Pancreas (tissue), 10 donors: ENCODE results near the gene CLIP2. TPM values are rescaled to one million over a fixed set of nuclear protein-coding genes. Genes with fewer than 3 reads are reported as not detected.

ENCODE experiments used
- ATAC-seq, 4 donors: fragments of 200-7000 bp; cut with Tn5 transposase; one replicate each; pipeline versions ENCODE4 v1.8.0 to v1.9.1; 2020; ENCODE audit warnings: mild to moderate bottlenecking in 4 of 4, moderate library complexity in 4 of 4
- DNase-seq, 6 donors: peaks; one replicate each; pipeline ENCODE4 v3.0.0-alpha.2; 2020
- FAIRE-seq: peaks from 2 replicates; lab custom pipeline; 2012; peaks lifted over from hg19 to GRCh38; lab: Jason Lieb, UNC
- H3K27ac ChIP-seq, 4 donors: fragments of 200-600 bp; sonication (generic); 1 replicate in 3 of 4; 2 replicates in 1 of 4; pipeline versions ENCODE4 v1.5.0 to v1.8.0; 2020
- H3K27me3 ChIP-seq, 4 donors: fragments of 200-600 bp; one replicate each; pipeline ENCODE4 v1.8.0; 2021
- H3K36me3 ChIP-seq, 3 donors: fragments of 200-600 bp; sonication (generic) in 1 of 3; one replicate each; pipeline versions ENCODE4 v1.5.0 to v1.8.0; 2020 to 2021
- H3K4me1 ChIP-seq, 3 donors: fragments of 200-600 bp; one replicate each; pipeline ENCODE4 v1.8.0; 2021
- H3K4me3 ChIP-seq, 4 donors: fragments of 200-600 bp; sonication (generic) in 2 of 4; one replicate each; pipeline versions ENCODE4 v1.5.0 to v1.8.0; 2020 to 2021
- H3K9me3 ChIP-seq, 4 donors: fragments of 200-600 bp; one replicate each; pipeline ENCODE4 v1.8.0; 2021
- CTCF ChIP-seq, 4 donors: fragments of 200-600 bp; sonication (generic) in 3 of 4; IDR thresholded peaks; one replicate each; pipeline versions ENCODE4 v1.5.0 to v1.8.0; 2021; ENCODE audit warnings: antibody characterized with exemption in 4 of 4
- WGBS, 2 donors: extraction: QIAGEN DNeasy Blood & Tissue Kit; methylation state at CpG; one replicate each; pipeline ENCODE4 v1.1.7; 2013; 5-methylcytosine and 5-hydroxymethylcytosine counted together
- intact Hi-C, 3 donors: fragments of 100-400 bp; cut with DNase I; formaldehyde crosslinking; loops; one replicate each; pipeline versions ENCODE4 v1.11.1 to v1.14.2; 2022
- polyA plus RNA-seq, 2 donors: library from polyadenylated mRNA; stranded (reverse); fragments of 200-250 nt; gene quantifications; one replicate each; pipeline ENCODE4 v1.2.3, GENCODE V29; 2013
- total RNA-seq, 6 donors: library from RNA; stranded (reverse); fragmentation: NEBNext Ultra II Directional in 4 of 6; extraction: Animal tissue kit (Norgen Biotek cat#: 25700) in 4 of 6; gene quantifications; one replicate each; pipeline versions ENCODE4 v1.2.1 to v1.2.4, GENCODE V29; 2021 to 2023
- donor health status: healthy with polysubstance abuse.
- donor health status: DM: no; HTN: no; CAD: no; lungs with moderate emphysema.
- donor health status: DM: no; HTN: no; CAD: no.
- donor health status: control.
- donor health status: control.
- donor health status: Bipolar disorder and iron deficiency.
- donor health status: DM: yes; HTN: yes; CAD: no.
- donor health status: DM: no; HTN: no; CAD: no.
- donor health status: DM: no; HTN: no; CAD: no.
- donor health status: DM: yes; HTN: yes; CAD: no.

The CLIP2 gene
- total and polyA plus RNA-seq, 8 donors = 8.5 to 30.6 (median 20.8) TPM

- TF ChIP-seq CTCF (IDR thresholded peaks at IDR 0.05) = no peak
- DNase-seq = no peak
- Histone ChIP-seq H3K4me1 (no peaks in the 10 kb centered on the region), H3K27me3 (no peaks in the 10 kb centered on the region), H3K4me3 (no peak overlapping the region), H3K27ac (no peak overlapping the region), H3K36me3 (peaks cover 0 to 14% (median 0%) of the 10 kb centered on the region in 3 donors), H3K9me3 (no peaks in the 10 kb centered on the region)
- no peak for FAIRE-seq
- intact Hi-C loops = no loop called here
- 94 to 98% methylated on average over 11 of the region's 11 CpGs for WGBS, 2 donors
- no peak for ATAC-seq
These were observed 70.8 kb downstream of the CLIP2 start for GRCh38 chr7:74360008-74360407.

- Histone ChIP-seq H3K36me3 (peaks cover 0 to 11% (median 0%) of the 10 kb centered on the region in 3 donors), H3K9me3 (no peaks in the 10 kb centered on the region), H3K27me3 (no peaks in the 10 kb centered on the region), H3K4me3 (no peak overlapping the region), H3K4me1 (no peaks in the 10 kb centered on the region), H3K27ac (no peak overlapping the region)
- no peak for FAIRE-seq
- WGBS, 2 donors = 92 to 96% methylated on average over 6 of the region's 6 CpGs
- TF ChIP-seq CTCF (IDR thresholded peaks at IDR 0.05) = no peak
- intact Hi-C loops = no loop called here
- ATAC-seq = no peak
- DNase-seq = no peak
These were observed 73.1 kb downstream of the CLIP2 start for GRCh38 chr7:74362266-74362665.

GRCh38 chr7:74364061-74364460 lies 74.9 kb downstream of the CLIP2 start:
- Histone ChIP-seq H3K4me3 (no peak overlapping the region), H3K27me3 (no peaks in the 10 kb centered on the region), H3K9me3 (no peaks in the 10 kb centered on the region), H3K36me3 (peaks cover 0 to 10% (median 0%) of the 10 kb centered on the region in 3 donors), H3K27ac (no peak overlapping the region), H3K4me1 (no peaks in the 10 kb centered on the region)
- DNase-seq (no peak), FAIRE-seq (no peak), ATAC-seq (no peak)
- intact Hi-C loops = no loop called here
- WGBS, 2 donors = 80 to 86% methylated on average over 7 of the region's 7 CpGs
- TF ChIP-seq CTCF (IDR thresholded peaks at IDR 0.05) = no peak

- peak in 3 of 4 donors; percentile 43 to 62 (median 53) for ATAC-seq
- TF ChIP-seq CTCF (IDR thresholded peaks at IDR 0.05) = no peak
- no peaks in the 10 kb centered on the region for H3K4me1 ChIP-seq
- no peak overlapping the region for H3K4me3 ChIP-seq
- DNase-seq = no peak
- intact Hi-C loops = no loop called here
- WGBS, 2 donors = 74 to 78% methylated on average over 10 of the region's 10 CpGs
- no peaks in the 10 kb centered on the region for H3K27me3 ChIP-seq
- FAIRE-seq = no peak
- no peak overlapping the region for H3K27ac ChIP-seq
- no peaks in the 10 kb centered on the region for H3K9me3 ChIP-seq
- H3K36me3 ChIP-seq = peaks cover 0 to under 1% (median 0%) of the 10 kb centered on the region in 3 donors
These were observed 76.3 kb downstream of the CLIP2 start for GRCh38 chr7:74365322-74366022.
